Activated CD8-positive, alpha-beta memory T cell treated with anti-CD3 and anti-CD28 coated beads, Interleukin-2, amount 50 U/mL, for 48 hours (primary cell): Measurements from ENCODE around the gene TMEM94.
"Not testable (repeated sequence)": the region's sequence is repeated elsewhere in the genome, so short reads cannot be mapped to it uniquely, and the experiment has no call there.

Experiments
- DNase-seq: peaks from one replicate; pipeline ENCODE4 v3.0.0-alpha.2; 2020

Gene TMEM94

GRCh38 chr17:75445896-75446295, 10.5 kb upstream of the TMEM94 start:
- not testable (repeated sequence) for DNase-seq

GRCh38 chr17:75447951-75448856, 8.2 kb upstream of the TMEM94 start:
- no peak for DNase-seq

- DNase-seq, result no peak
Observed at GRCh38 chr17:75450270-75450669, 6.2 kb upstream of the TMEM94 start.

- DNase-seq, result no peak
Observed at GRCh38 chr17:75454193-75454592, 2.2 kb upstream of the TMEM94 start.

- DNase-seq, result not testable (repeated sequence)
Observed at GRCh38 chr17:75454672-75455071, 1.8 kb upstream of the TMEM94 start.

GRCh38 chr17:75456039-75456416, 407 bp upstream of the TMEM94 start:
- no peak for DNase-seq

GRCh38 chr17:75457047-75457654, 716 bp downstream of the TMEM94 start:
- DNase-seq, result peak; percentile 61

GRCh38 chr17:75459246-75459589, 2.8 kb downstream of the TMEM94 start:
- DNase-seq, result no peak

- DNase-seq, result no peak
Observed at GRCh38 chr17:75459590-75460267, 3.3 kb downstream of the TMEM94 start.

GRCh38 chr17:75460295-75460694, 3.9 kb downstream of the TMEM94 start:
- DNase-seq, result no peak

GRCh38 chr17:75463603-75464002, 7.2 kb downstream of the TMEM94 start:
- DNase-seq, result no peak

GRCh38 chr17:75465039-75465438, 8.6 kb downstream of the TMEM94 start:
- DNase-seq, result no peak

- DNase-seq, result no peak
Observed at GRCh38 chr17:75468291-75468754, 11.9 kb downstream of the TMEM94 start.

- DNase-seq, result no peak
Observed at GRCh38 chr17:75468779-75469373, 12.4 kb downstream of the TMEM94 start.

- DNase-seq, result no peak
Observed at GRCh38 chr17:75471207-75471606, 14.8 kb downstream of the TMEM94 start.

- DNase-seq, result no peak
Observed at GRCh38 chr17:75472119-75472518, 15.7 kb downstream of the TMEM94 start.

GRCh38 chr17:75473246-75473645, 16.8 kb downstream of the TMEM94 start:
- no peak for DNase-seq

GRCh38 chr17:75474736-75475135, 18.3 kb downstream of the TMEM94 start:
- DNase-seq, result no peak

- no peak for DNase-seq
Observed at GRCh38 chr17:75475144-75475835, 18.9 kb downstream of the TMEM94 start.

GRCh38 chr17:75475851-75476250, 19.4 kb downstream of the TMEM94 start:
- no peak for DNase-seq

GRCh38 chr17:75476271-75476671, 19.8 kb downstream of the TMEM94 start:
- DNase-seq, result no peak

GRCh38 chr17:75476752-75477489, 20.5 kb downstream of the TMEM94 start:
- no peak for DNase-seq
